Stimulated activated CD4-positive, alpha-beta T cell treated with anti-CD3 and anti-CD28 coated beads, Interleukin-15, amount 100 ng/mL, for 24 hours (primary cell): Measurements from ENCODE around the gene MFSD6.
A peak's percentile ranks its signal among the peaks of the same experiment; 100 is the strongest.

Source experiments
- DNase-seq: peaks from one replicate; pipeline ENCODE4 v3.0.0-alpha.2; 2020

Gene MFSD6

DNA sequence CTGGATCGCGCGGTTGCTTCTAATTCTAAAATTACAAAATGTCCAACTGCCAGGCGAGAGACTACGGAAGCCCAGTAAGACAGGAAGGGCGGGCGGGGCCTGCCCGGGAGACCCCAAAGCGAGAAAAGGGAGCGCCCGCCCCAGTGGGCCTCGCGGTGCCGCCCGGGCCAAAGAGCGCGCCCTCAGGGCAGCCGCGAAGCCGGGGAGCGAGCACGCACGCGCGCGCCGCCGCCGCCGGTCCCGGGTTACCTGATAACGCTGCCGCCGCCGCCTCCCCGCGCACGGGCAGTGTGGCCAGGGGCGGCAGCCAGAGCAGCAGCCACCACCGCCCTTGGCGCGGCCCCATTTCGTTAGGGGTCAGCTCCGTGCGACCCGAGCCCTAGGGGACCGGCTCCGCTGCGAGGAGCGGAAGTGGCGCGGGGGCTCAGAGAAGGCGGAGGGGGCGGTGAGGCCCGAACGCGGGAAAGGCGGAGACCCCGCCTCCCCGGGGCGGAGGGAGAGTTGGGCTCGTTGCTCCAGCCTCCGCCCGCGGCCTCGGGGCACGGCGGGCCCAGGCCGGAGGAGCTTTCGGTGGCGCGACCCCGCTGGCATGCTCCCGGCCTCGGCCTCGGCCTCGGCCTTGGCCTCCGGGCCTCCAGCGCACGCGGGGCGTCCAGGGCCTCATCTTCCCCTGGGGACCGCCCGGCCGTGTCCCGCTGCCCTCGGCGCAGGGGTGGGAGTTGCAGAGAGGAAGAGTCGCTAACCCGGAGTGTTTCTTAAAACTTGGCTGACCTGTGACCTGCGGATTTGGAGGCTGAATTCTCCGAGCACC is 126.4 kb downstream of the MFSD6 start, which contains the start of gene NEMP2:
Gene NEMP2, minus strand, starts transcription at position 413 of the 811 bp plus-strand sequence. Its CDS starts 67 bp downstream, at position 346.
- DNase-seq, result peak; percentile 90

GRCh38 chr2:190535121-190535439 is 126.9 kb downstream of the MFSD6 start:
- DNase-seq, result no peak

- no peak for DNase-seq
These were observed 127.4 kb downstream of the MFSD6 start for GRCh38 chr2:190535586-190535985.

- DNase-seq, result no peak
These were observed 129.6 kb downstream of the MFSD6 start for GRCh38 chr2:190537765-190538164.

GRCh38 chr2:190538201-190538600 is 130.0 kb downstream of the MFSD6 start:
- no peak for DNase-seq

GRCh38 chr2:190540048-190540447 is 131.9 kb downstream of the MFSD6 start:
- no peak for DNase-seq

GRCh38 chr2:190545093-190545492 is 136.9 kb downstream of the MFSD6 start:
- DNase-seq, result no peak

- DNase-seq, result no peak
These were observed 137.6 kb downstream of the MFSD6 start for GRCh38 chr2:190545555-190546385.

- DNase-seq, result no peak
These were observed 138.6 kb downstream of the MFSD6 start for GRCh38 chr2:190546734-190547133.

DNA sequence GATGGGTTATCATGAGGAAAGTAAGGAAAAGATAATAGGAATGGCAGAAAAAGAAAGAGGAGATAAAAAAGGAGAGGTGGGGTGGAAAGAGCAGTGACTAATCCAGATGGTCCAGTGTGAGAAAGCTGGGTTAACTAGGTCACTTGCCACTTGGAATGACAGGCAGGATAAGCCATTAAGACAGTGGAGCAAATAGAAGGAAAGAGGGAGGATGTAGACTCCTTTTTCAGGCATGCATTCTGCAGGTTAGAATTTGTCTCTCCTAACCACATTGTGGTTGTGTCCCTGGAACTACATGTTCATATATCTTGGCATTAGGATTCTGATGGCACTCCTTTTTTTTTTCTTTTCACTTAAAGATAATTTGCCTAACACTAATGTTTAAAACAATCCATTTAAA is 139.7 kb downstream of the MFSD6 start:
- DNase-seq, result no peak

DNA sequence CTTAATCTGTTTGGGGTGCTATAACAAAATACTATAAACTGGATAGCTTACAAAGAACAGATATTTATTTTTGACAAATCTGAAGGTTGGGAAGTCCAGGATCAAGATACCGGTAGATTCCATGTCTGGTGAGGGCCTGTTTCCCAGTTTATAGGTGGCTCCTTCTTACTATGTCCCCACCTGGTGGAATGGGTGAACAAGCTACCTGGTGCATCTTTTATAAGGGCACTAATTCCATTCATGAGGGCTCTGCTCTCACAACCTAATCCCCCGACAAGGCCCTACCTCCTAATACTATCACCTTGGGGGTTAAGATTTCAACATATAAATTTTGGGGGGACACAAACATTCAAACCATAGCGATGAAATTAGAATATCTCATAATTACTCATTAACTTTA is 142.0 kb downstream of the MFSD6 start:
- no peak for DNase-seq
